Measurements from ENCODE around the gene FNDC1.

The FNDC1 gene

GRCh38 chr6:159232751-159233150, 63.6 kb downstream of the FNDC1 start:
- no peak overlapping the region for H3K4me2 ChIP-seq (ENCODE audit: low read length)
- no peak overlapping the region for H3K4me3 ChIP-seq (ENCODE audit: low read depth, low read length, poor library complexity, severe bottlenecking)
- H3K4me1 ChIP-seq (ENCODE audit: insufficient read depth, low read length, severe bottlenecking): no peaks in the 10 kb centered on the region
- TF ChIP-seq EZH2 (IDR thresholded peaks at IDR 0.05; ENCODE audit: borderline replicate concordance, low read length): no peak
- no peaks in the 10 kb centered on the region for H3K36me3 ChIP-seq (ENCODE audit: insufficient read depth, low read length)
- H4K20me1 ChIP-seq (ENCODE audit: insufficient read depth, low read length): no peaks in the 10 kb centered on the region
- H3K9ac ChIP-seq (ENCODE audit: low read length): no peak overlapping the region
- no peak overlapping the region for H2AFZ ChIP-seq (ENCODE audit: low read length)
- no peaks in the 10 kb centered on the region for H3K9me2 ChIP-seq (ENCODE audit: low read depth, low read length)
- H3K27me3 ChIP-seq (ENCODE audit: insufficient read depth, low read length): no peaks in the 10 kb centered on the region
- no peaks in the 10 kb centered on the region for H3F3A ChIP-seq (ENCODE audit: insufficient read depth, low read length)
- H3K79me2 ChIP-seq (ENCODE audit: insufficient read depth, low read length): no peaks in the 10 kb centered on the region
- H3K9me3 ChIP-seq (ENCODE audit: low read length): no peaks in the 10 kb centered on the region
- no peak overlapping the region for H3K27ac ChIP-seq (ENCODE audit: low read depth, low read length, poor library complexity, severe bottlenecking)

- Histone ChIP-seq H3K4me2 (ENCODE audit: low read length) (no peak overlapping the region), H3K4me1 (ENCODE audit: insufficient read depth, low read length, severe bottlenecking) (no peaks in the 10 kb centered on the region), H3K27ac (ENCODE audit: low read depth, low read length, poor library complexity, severe bottlenecking) (no peak overlapping the region), H3K36me3 (ENCODE audit: insufficient read depth, low read length) (no peaks in the 10 kb centered on the region), H2AFZ (ENCODE audit: low read length) (no peak overlapping the region), H3K9me3 (ENCODE audit: low read length) (no peaks in the 10 kb centered on the region), H4K20me1 (ENCODE audit: insufficient read depth, low read length) (no peaks in the 10 kb centered on the region), H3K27me3 (ENCODE audit: insufficient read depth, low read length) (no peaks in the 10 kb centered on the region), H3K79me2 (ENCODE audit: insufficient read depth, low read length) (no peaks in the 10 kb centered on the region), H3K9me2 (ENCODE audit: low read depth, low read length) (no peaks in the 10 kb centered on the region), H3F3A (ENCODE audit: insufficient read depth, low read length) (no peaks in the 10 kb centered on the region), H3K9ac (ENCODE audit: low read length) (no peak overlapping the region), H3K4me3 (ENCODE audit: low read depth, low read length, poor library complexity, severe bottlenecking) (no peak overlapping the region)
- no peak for TF ChIP-seq CTCF (IDR thresholded peaks at IDR 0.05; ENCODE audit: low read length)
- TF ChIP-seq EZH2 (IDR thresholded peaks at IDR 0.05; ENCODE audit: borderline replicate concordance, low read length): no peak
These were observed 64.3 kb downstream of the FNDC1 start for GRCh38 chr6:159233365-159234101.

- H3K4me1 ChIP-seq (ENCODE audit: insufficient read depth, low read length, severe bottlenecking): no peaks in the 10 kb centered on the region
- no peak overlapping the region for H3K9ac ChIP-seq (ENCODE audit: low read length)
- no peak overlapping the region for H3K4me3 ChIP-seq (ENCODE audit: low read depth, low read length, poor library complexity, severe bottlenecking)
- no peak overlapping the region for H3K4me2 ChIP-seq (ENCODE audit: low read length)
- no peaks in the 10 kb centered on the region for H3K36me3 ChIP-seq (ENCODE audit: insufficient read depth, low read length)
- no peak overlapping the region for H3K27ac ChIP-seq (ENCODE audit: low read depth, low read length, poor library complexity, severe bottlenecking)
- no peaks in the 10 kb centered on the region for H3K9me3 ChIP-seq (ENCODE audit: low read length)
- H2AFZ ChIP-seq (ENCODE audit: low read length): no peak overlapping the region
- H3K27me3 ChIP-seq (ENCODE audit: insufficient read depth, low read length): 0 out of 2 replicates have a peak, but pooled peaks cover 1% of the 10 kb centered on the region
- H3F3A ChIP-seq (ENCODE audit: insufficient read depth, low read length): no peaks in the 10 kb centered on the region
- TF ChIP-seq EZH2 (IDR thresholded peaks at IDR 0.05; ENCODE audit: borderline replicate concordance, low read length) (no peak), CTCF (IDR thresholded peaks at IDR 0.05; ENCODE audit: low read length) (no peak)
- no peaks in the 10 kb centered on the region for H4K20me1 ChIP-seq (ENCODE audit: insufficient read depth, low read length)
- H3K9me2 ChIP-seq (ENCODE audit: low read depth, low read length): no peaks in the 10 kb centered on the region
- no peaks in the 10 kb centered on the region for H3K79me2 ChIP-seq (ENCODE audit: insufficient read depth, low read length)
These were observed 64.9 kb downstream of the FNDC1 start for GRCh38 chr6:159234102-159234553.
